HG02571 (cell line): Measurements from ENCODE around the gene UBE2N.

Experiments used
- ATAC-seq: cut with Tn5 transposase; IDR thresholded peaks from one replicate; pipeline ENCODE4 v1.9.1; 2021; ENCODE audit warnings: mild to moderate bottlenecking, moderate library complexity; ENCODE audit not compliant: unreplicated experiment

The UBE2N gene

GRCh38 chr12:93441617-93442410, at the start of gene UBE2N:
Gene UBE2N (minus strand): TSS chr12:93441947. CDS start chr12:93441884, 63 bp downstream.
- peak; percentile 81 for ATAC-seq

GRCh38 chr12:93484315-93484981, 42.7 kb upstream of the UBE2N start:
- ATAC-seq = no peak

- no peak for ATAC-seq
Measured at GRCh38 chr12:93483151-93483807, 41.5 kb upstream of the UBE2N start.

- ATAC-seq = no peak
Measured at GRCh38 chr12:93482721-93483120, 41.0 kb upstream of the UBE2N start.

GRCh38 chr12:93476555-93476954, 34.8 kb upstream of the UBE2N start:
- ATAC-seq = no peak

GRCh38 chr12:93469386-93469785, 27.6 kb upstream of the UBE2N start:
- ATAC-seq = no peak

GRCh38 chr12:93468008-93468371, 26.2 kb upstream of the UBE2N start:
- peak; percentile 7 for ATAC-seq

- peak; percentile 91 for ATAC-seq
Measured at GRCh38 chr12:93467351-93468007, 25.7 kb upstream of the UBE2N start, which contains the start of gene MRPL42. Gene MRPL42 (plus strand): TSS chr12:93467514. CDS start chr12:93469286, 1,772 bp downstream.

- ATAC-seq = no peak
Measured at GRCh38 chr12:93466625-93467350, 25.0 kb upstream of the UBE2N start.

- no peak for ATAC-seq
Measured at GRCh38 chr12:93465841-93466240, 24.1 kb upstream of the UBE2N start.

GRCh38 chr12:93461503-93461902, 19.8 kb upstream of the UBE2N start:
- no peak for ATAC-seq

GRCh38 chr12:93460902-93461301, 19.2 kb upstream of the UBE2N start:
- ATAC-seq = no peak

- no peak for ATAC-seq
Measured at GRCh38 chr12:93460003-93460402, 18.3 kb upstream of the UBE2N start.

GRCh38 chr12:93459097-93459496, 17.4 kb upstream of the UBE2N start:
- ATAC-seq = no peak

- no peak for ATAC-seq
Measured at GRCh38 chr12:93456077-93456476, 14.3 kb upstream of the UBE2N start.

GRCh38 chr12:93453633-93454032, 11.9 kb upstream of the UBE2N start:
- ATAC-seq = no peak

- no peak for ATAC-seq
Measured at GRCh38 chr12:93451423-93452158, 9.8 kb upstream of the UBE2N start.

- ATAC-seq = no peak
Measured at GRCh38 chr12:93449277-93449676, 7.5 kb upstream of the UBE2N start.

GRCh38 chr12:93448796-93449195, 7.0 kb upstream of the UBE2N start:
- ATAC-seq = no peak
